Measurements from ENCODE around the gene ZNF473.

DNA sequence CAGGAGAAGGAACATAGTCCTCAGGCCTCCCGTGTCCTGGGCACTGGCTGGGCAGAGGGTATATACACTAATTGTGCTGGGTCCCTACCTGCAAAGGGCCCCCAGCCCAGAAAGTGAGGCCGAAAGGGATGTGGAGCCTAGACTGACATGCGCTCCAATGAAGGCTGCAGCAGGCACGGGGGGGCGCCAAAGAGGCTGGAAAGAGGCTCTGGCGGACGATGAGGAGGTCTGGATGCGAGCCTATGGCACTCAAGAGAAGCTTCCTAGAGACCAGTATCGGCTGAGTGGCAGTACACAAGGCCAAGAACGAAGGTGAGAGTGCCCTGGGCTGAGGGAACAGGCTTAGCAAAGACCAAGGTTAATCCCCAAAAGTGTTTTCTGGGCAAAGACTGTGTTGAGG lies 17.3 kb upstream of the ZNF473 start:
- TF ChIP-seq, protein P1, sequence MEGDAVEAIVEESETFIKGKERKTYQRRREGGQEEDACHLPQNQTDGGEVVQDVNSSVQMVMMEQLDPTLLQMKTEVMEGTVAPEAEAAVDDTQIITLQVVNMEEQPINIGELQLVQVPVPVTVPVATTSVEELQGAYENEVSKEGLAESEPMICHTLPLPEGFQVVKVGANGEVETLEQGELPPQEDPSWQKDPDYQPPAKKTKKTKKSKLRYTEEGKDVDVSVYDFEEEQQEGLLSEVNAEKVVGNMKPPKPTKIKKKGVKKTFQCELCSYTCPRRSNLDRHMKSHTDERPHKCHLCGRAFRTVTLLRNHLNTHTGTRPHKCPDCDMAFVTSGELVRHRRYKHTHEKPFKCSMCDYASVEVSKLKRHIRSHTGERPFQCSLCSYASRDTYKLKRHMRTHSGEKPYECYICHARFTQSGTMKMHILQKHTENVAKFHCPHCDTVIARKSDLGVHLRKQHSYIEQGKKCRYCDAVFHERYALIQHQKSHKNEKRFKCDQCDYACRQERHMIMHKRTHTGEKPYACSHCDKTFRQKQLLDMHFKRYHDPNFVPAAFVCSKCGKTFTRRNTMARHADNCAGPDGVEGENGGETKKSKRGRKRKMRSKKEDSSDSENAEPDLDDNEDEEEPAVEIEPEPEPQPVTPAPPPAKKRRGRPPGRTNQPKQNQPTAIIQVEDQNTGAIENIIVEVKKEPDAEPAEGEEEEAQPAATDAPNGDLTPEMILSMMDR (IDR thresholded peaks at IDR 0.05), result no peak
- no peak for TF ChIP-seq POLR2A (IDR thresholded peaks at IDR 0.05)

All from lower leg skin (tissue), 3 donors.